ENCODE data around the gene ZNF93. TPM values are rescaled to one million over a fixed set of nuclear protein-coding genes. Genes with fewer than 3 reads are reported as not detected.
"Not testable (repeated sequence)": the region's sequence is repeated elsewhere in the genome, so short reads cannot be mapped to it uniquely, and the experiment has no call there.

The ZNF93 gene
- 7.2 and 7.3 TPM in 2 replicates for total RNA-seq

DNA sequence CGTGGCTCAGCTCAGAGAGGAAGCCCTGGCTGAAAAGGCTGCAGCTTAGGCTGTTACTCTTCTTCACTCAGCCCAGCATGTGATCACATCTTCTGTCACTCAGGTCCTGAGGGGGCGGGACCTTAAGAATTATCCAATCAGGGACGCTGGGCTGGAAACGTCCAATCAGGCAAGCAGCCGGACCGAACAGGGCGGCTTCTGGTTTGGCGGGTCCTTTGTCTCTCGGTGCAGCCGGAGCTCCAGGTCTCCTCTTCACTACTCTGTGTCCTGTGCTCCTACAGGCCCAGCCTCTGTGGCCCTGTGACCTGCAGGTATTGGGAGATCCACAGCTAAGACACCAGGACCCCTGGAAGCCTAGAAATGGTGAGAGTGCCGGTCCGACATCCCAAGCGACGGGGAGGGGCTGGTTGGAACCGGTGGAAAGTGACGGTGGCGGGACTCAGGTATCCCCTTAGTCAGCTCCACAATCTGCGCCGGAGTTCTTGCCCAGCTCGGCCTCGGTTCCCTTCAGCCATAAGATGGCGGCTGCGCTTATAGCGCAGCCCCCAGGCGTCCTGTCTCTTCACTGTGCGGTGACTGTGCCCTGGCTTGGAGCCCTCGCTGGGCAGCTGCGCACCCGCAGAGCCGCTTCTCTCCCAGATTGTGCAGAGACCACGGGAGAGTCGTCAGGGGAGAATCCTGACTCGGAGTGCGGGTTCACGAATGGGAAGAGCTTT is at the start of gene ZNF93:
ZNF93 (plus strand) TSS at position 218 of the 716 bp plus-strand sequence; CDS start at position 361, 143 bp downstream.
- intact Hi-C loops (cut with micrococcal nuclease) = loop anchor here (1.0 to 2.0 kb wide), 4 partner anchors 35 to 232 kb away; partner anchors contain the start of genes ZNF101 and ZNF506

DNA sequence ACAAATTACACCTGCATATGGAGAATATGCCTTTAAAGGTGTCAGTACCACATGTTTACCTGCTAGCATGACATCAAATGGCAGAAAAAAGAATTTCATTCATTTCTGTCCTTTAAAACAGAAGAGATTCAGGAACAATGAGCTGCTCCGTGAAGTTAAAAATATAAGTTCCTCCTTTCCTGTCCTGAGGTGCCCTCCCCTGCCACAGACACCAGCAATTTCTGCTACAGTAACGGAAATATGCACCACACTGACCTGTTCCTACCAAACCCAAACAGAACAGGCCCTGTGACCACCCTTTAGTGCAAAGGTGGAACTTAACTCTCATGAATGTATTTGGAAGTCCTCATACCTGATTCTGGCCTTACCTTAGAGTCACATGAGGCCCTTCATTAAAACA is 49.0 kb upstream of the ZNF93 start:
- intact Hi-C loops (cut with micrococcal nuclease) = not testable (repeated sequence)

DNA sequence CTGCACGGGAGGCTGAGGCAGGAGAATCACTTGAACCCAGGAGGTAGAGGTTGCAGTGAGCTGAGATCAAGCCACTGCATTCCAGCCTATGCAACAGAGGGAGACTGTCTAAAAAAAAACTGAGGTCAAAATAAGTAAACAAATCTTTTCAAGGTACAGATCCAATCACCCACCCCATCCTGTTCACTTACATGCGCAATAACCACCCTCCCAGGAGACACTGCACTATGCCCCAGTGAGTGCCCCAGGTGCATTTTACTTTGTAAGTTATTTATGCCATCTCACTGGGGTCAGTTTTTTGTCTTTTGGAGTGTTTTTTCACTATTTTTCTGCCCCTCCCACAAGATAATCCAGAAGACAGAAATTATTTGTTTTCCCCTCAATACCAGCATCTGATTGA is 42.0 kb upstream of the ZNF93 start:
- intact Hi-C loops (cut with micrococcal nuclease) = no loop called here

DNA sequence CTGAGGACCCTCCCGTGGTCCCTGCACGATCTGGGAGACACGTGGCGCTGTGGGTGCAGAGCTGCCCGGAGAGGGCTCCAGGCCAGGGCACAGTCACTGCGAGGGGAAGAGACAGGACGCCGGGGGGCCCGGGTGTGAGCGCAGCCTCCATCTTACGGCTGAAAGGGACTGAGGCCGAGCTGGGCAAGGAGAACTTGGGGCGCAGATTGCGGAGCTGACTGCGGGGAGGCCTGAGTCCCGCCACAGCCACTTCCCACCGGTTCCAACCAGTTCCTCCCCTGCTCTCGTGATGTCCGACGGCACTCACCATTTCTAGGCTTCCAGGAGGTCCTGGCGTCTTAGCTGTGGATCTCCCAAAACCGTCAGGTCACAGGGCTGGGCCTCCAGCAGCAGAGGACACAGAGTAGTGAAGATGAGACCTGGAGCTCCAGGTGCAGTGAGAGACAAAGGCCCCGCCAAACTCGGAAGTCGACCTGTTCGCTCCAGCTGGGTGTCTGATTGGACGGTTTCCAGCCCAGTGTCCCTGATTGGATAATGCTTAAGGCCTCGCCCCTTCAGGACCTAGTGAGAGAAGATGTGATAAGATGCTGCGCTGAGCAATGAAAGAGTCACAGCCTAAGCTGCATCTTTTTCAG is 39.9 kb upstream of the ZNF93 start:
- intact Hi-C loops (cut with micrococcal nuclease) = no loop called here

DNA sequence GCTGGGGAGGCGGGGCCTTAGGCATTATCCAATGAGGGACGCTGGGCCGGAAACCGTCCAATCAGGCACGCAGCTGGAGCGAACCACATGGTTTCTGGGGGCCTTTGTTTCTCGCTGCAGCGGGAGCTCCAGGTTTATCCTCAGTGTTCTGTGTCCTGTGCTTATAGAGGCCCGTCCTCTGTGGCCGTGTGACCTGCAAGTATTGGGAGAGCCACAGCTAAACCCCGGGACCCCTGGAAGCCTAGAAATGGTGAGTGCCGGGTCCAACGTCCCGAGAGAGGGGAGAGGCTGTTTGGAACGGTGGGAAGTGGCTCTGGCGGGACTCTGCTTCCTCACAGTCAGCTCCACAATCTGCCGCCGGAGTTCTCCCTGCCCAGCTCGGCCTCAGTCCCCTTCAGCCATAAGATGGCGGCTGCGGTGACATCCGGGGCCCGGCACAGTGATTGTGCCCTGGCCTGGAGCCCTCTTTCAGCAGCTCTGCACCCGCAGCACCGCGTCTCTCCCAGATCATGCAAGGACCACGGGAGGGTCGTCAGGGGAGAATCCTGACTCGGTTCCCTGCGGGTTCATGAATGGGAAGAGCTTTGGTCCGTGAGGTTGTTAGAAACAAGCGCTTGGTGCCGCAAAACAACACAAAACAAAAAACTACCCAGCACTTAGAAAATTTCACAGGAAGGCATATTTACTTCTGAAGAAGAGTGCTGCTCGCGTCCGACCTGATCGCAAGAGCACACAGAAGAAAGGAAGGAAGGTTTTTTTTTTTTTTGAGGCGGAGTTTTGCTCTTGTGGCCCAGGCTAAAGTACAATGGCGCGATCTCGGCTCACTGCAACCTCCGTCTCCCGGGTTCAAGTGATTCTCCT is 34.8 kb upstream of the ZNF93 start, which contains the start of gene ZNF253:
ZNF253 (plus strand) TSS at position 133 of the 861 bp plus-strand sequence; CDS start at position 248, 115 bp downstream.
- intact Hi-C loops (cut with micrococcal nuclease) = loop anchor here (1.0 to 2.0 kb wide), 7 partner anchors 34 to 203 kb away; partner anchors contain the start of genes ATP13A1, ZNF101, ZNF14 and ZNF506

DNA sequence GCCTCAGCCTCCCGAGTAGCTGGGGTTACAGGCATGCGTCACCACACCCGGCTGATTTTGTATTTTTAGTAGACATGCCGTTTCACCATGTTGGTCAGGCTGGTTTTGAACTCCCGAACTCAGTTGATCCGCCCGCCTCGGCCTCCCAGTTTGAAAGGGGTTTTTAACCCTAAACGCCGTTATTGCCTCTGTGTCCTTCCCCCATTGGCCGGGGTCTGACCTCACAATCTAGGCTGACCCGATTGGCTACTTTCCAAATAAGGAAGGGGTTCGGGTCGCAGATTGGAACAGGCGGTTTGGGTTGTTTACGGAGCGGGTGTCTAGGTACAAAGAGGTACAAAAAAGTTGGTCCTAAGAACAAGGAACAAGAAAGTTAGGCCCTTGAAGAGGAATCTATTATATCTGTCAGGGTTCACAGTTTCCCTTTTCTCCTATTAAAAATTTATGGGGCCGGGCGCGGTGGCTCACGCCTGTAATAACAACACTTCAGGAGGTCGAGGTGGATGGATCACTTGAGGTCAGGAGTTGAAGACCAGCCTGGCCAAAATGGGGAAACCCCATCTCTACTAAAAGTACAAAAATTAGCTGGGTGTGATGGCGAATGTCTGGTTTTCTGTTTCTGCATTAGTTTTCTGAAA is 34.0 kb upstream of the ZNF93 start:
- intact Hi-C loops (cut with micrococcal nuclease) = loop anchor here (1.0 to 2.0 kb wide), 6 partner anchors 34 to 203 kb away; partner anchors contain the start of genes ATP13A1, ZNF101, ZNF14 and ZNF506

DNA sequence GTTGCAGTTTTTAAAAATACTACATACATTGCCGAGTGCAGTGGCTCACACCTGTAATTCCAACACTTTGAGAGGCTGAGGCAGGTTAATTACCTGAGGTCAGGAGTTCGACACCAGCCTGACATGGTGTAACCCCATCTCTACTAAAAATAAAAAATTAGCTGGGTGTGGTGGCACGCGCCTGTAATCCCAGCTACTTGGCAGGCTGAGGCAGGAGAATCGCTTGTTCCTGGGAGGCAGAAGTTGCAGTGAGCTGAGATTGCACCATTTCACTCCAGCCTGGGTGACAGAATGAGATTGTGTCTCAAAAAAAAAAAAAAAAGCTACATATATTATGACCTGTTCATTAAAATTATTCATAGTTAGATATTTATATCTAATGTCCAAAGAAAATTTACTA is 30.7 kb upstream of the ZNF93 start:
- intact Hi-C loops (cut with micrococcal nuclease) = not testable (repeated sequence)

DNA sequence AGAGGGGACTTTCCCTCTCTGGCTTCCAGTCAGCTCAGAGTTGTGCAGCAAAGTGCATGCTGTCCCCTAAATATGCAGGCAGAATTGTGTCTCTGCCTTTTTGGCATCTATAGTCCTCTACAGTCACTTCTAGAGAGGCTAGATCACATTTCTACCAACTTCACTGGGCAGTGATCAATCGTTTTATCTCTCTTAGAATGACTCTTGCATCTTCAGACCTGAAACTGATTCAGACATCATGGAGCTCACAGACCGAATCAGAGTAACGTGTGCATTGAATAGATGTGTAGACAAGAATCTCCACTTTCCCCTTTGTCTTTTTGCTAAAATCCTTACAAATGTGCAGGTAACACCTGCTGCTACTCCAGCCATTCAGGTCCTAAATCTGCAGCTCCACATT is 28.8 kb upstream of the ZNF93 start:
- intact Hi-C loops (cut with micrococcal nuclease) = no loop called here

DNA sequence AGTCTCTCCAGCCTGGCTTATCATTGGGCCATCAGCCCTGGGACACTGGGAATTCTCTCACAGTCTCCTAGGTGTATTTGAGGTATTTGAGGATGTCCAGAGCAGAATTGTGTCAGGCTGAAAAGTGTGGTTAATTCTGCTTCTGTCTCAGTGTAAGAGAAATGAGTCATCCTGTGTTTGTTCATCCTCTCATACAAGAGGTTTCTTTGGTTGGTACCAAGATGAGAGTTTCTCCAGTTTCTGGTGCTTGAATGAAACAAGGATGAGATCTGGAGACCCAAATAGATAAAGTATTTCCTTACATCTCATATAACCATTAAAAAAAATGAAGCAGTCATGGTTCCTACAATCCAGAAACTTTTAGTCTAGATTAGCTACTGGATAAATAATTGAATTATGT is 27.4 kb upstream of the ZNF93 start:
- intact Hi-C loops (cut with micrococcal nuclease) = no loop called here

DNA sequence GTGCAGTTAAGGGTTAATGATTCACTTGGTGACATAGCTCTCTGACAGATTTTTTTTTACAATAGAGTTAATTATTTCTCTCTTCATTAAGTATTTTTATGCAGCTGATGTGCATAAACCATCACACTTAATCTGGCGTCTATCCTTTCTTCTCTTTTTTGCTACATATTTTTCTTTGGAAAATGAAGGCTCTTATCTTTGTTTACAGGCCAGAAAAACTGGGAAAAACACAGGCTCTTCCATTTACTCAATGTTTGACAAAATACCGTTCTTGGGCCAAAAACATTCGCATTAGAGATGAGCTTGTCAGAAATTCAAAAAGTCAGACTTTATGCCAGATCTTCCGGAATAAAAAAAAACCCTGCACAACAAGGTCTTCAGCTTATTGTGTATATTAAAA is 23.0 kb upstream of the ZNF93 start:
- intact Hi-C loops (cut with micrococcal nuclease) = no loop called here

DNA sequence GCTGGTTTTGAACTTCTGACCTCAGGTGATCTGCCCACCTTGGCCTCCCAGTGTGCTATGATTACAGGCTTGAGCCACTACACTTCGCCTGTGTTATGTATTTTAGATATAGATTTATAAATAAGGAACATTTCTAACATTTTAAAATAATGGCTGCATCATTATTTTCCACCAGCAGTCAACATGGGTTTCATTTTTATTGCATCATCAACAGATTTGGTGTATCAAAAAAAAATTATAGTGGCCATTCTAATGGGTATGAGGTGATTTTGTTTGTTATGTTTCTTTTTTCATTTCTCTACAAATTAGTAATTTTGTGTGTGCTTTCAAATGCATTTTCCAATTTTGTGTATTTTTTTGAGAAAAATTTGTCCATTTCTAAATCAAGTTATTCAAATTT is 16.2 kb upstream of the ZNF93 start:
- intact Hi-C loops (cut with micrococcal nuclease) = no loop called here

DNA sequence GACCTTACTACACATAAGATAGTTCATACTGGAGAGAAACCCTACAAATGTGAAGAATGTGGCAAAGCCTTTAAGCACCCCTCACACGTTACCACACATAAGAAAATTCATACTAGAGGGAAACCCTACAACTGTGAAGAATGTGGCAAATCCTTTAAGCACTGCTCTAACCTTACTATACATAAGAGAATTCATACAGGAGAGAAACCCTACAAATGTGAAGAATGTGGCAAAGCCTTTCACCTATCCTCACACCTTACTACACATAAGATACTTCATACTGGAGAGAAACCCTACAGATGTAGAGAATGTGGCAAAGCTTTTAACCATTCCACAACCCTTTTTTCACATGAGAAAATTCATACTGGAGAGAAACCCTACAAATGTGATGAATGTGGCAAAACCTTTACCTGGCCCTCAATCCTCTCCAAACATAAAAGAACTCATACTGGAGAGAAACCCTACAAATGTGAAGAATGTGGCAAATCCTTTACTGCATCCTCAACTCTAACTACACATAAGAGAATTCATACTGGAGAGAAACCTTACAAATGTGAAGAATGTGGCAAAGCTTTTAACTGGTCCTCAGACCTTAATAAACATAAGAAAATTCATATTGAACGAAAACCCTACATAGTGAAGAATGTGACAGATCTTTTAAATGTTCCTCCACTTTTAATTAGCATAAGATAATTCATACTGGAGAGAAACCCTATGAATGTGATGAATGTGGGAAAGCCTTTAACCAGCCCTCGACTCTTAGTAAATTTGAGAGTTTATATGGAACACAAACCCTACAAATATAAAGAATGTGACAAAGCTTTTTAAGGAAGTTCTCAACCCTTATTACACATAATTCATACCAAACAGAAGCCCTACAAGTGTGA is 8.4 kb upstream of the ZNF93 start:
- intact Hi-C loops (cut with micrococcal nuclease) = not testable (repeated sequence)

DNA sequence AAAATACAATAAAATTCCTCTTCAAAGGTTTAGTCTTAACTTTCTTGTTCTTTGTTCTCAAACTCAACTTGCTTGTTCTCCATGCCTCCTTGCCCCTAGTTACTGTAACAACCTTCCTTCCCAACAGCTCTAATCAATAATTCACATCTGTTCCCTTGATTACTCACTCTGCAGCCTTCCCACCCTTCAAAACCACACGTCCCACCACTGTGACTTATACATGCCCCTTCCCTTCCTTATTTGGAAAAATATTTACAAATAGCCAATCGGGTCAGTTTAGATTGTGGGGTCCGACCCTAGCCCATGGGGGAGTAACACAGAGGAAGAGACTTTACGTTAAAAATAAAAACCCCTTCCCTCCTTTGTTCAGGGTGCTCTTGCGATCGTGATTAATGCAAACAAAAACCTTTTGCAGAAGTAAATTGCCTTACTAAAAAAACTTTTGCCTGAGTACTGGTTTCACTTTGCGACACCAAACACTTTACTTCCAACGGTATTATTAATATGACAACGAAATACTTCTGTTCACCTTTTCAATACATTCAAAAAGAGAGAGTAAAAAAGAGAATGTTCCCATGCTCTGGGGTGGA is 512 bp upstream of the ZNF93 start:
- intact Hi-C loops (cut with micrococcal nuclease) = loop anchor here (1.0 to 2.0 kb wide), 4 partner anchors 34 to 231 kb away; partner anchors contain the start of genes ZNF101 and ZNF506

DNA sequence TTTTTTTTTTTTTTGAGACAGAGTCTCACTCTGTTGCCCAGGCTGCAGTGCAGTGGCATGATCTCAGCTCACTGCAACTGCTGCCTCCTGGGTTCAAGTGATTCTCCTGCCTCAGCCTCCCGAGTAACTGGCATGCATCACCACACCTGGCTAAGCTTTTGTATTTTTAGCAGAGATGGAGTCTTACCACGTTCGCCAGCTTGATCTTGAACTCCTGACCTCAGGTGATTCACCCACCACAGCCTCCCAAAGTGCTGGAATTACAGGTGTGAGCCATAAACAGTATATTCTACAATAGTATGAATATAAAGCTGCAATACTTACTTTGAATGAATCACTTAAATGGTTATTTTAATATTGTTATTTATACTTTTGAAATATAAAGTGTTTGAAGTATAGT is 6.8 kb downstream of the ZNF93 start:
- intact Hi-C loops (cut with micrococcal nuclease) = not testable (repeated sequence)

DNA sequence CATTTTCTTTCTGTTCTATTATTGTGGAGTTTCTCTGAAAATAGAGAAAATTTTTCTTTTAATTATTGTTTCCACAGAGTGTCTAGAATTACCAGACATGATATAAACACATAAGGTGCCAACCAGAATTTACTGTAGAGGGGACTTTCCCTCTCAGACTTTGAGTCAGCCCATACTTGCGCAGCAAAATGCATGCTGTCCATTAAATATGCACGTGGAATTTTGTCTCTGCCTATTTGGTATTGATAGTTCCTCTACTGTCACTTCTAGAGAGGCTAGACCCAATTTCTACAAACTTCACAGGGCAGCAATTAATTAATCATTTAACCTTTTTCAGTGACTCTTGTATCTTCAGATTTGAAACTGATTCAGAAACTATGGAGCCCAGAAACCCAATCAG is 8.9 kb downstream of the ZNF93 start:
- intact Hi-C loops (cut with micrococcal nuclease) = no loop called here

DNA sequence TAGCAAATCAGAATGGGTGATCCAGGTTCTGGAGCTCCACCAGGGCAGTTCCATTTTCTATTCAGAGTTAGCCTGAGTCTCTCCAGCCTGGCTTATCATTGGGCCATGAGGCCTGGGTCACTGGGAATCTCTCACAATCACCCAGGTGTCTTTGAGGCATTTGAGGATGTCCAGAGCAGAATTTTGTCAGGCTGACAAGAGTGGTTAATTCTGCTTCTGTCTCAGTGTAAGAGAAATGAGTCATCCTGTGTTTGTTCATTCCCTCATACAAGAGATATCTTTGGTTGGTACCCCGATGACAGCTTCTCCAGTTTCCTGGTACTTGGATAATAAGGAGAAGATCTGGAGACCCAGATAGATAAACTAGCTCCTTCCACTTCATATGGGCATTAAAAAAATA is 10.4 kb downstream of the ZNF93 start:
- intact Hi-C loops (cut with micrococcal nuclease) = no loop called here

DNA sequence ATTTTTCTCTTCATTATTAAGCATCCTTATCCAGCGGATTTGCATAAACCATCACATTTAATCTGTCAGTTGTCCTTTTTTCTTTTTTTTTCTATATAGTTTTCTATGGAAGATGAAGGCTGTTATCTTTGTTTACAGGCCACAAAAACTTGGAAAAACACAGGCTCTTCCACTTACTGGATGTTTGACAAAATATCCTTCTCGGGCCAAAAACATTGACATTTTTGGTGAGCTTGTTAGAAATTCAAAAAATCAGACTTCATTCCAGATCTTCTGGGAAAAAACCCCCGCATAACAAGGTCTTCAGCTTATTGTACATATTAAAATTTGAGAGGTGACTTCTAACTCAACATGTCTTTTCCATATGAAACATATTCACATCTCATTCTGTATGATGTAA is 13.8 kb downstream of the ZNF93 start:
- intact Hi-C loops (cut with micrococcal nuclease) = no loop called here

DNA sequence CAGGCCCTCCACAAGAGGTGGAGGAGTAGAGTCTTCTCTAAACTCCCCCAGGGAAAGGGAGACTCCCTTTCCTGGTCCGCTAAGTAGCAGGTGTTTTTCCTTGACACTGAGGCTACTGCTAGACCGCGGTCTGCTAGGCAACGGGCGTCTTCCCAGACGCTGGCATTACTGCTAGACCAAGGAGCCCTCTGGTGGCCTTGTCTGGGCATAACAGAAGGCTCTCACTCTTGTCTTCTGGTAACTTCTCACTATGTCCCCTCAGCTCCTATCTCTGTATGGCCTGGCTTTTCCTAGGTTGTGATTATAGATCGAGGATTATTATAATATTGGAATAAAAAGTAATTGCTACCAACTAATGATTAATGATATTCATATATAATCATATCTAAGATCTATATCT is 29.7 kb downstream of the ZNF93 start:
- intact Hi-C loops (cut with micrococcal nuclease) = not testable (repeated sequence)

DNA sequence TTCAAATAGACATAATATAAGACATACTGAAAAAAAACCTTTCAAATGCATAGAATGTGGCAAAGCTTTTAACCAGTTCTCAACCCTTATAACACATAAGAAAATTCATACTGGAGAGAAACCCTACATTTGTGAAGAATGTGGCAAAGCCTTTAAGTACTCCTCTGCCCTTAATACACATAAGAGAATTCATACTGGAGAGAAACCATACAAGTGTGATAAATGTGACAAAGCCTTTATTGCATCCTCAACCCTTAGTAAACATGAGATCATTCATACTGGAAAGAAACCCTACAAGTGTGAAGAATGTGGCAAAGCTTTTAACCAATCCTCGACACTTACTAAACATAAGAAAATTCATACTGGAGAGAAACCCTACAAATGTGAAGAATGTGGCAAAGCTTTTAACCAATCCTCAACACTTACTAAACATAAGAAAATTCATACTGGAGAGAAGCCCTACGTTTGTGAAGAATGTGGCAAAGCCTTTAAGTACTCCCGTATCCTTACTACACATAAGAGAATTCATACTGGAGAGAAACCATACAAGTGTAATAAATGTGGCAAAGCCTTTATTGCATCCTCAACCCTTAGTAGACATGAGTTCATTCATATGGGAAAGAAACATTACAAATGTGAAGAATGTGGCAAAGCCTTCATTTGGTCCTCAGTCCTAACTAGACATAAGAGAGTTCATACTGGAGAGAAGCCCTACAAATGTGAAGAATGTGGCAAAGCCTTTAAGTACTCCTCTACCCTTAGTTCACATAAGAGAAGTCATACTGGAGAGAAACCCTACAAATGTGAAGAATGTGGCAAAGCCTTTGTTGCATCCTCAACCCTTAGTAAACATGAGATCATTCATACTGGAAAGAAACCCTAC is 32.9 kb downstream of the ZNF93 start:
- intact Hi-C loops (cut with micrococcal nuclease) = not testable (repeated sequence)
